ENCODE measurements around the gene TMEM201.

- TF ChIP-seq POLR2A (IDR thresholded peaks at IDR 0.05; ENCODE audit: low read length) (no peak), GATA1 (IDR thresholded peaks at IDR 0.05; ENCODE audit: low read depth, low read length) (no peak)
Observed at GRCh38 chr1:9539829-9540550, 48.7 kb upstream of the TMEM201 start.
